ENCODE measurements around the gene URI1.

URI1 gene

GRCh38 chr19:29936409-29936808 lies 5.6 kb upstream of the URI1 start:
- TF ChIP-seq GABPA (IDR thresholded peaks at IDR 0.05; ENCODE audit: low read depth) (no peak), POLR2AphosphoS5 (IDR thresholded peaks at IDR 0.05; ENCODE audit: low read depth) (no peak), SPI1 (IDR thresholded peaks at IDR 0.05; ENCODE audit: borderline replicate concordance, low read depth) (no peak)
- TF ChIP-seq, protein P1, sequence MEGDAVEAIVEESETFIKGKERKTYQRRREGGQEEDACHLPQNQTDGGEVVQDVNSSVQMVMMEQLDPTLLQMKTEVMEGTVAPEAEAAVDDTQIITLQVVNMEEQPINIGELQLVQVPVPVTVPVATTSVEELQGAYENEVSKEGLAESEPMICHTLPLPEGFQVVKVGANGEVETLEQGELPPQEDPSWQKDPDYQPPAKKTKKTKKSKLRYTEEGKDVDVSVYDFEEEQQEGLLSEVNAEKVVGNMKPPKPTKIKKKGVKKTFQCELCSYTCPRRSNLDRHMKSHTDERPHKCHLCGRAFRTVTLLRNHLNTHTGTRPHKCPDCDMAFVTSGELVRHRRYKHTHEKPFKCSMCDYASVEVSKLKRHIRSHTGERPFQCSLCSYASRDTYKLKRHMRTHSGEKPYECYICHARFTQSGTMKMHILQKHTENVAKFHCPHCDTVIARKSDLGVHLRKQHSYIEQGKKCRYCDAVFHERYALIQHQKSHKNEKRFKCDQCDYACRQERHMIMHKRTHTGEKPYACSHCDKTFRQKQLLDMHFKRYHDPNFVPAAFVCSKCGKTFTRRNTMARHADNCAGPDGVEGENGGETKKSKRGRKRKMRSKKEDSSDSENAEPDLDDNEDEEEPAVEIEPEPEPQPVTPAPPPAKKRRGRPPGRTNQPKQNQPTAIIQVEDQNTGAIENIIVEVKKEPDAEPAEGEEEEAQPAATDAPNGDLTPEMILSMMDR (IDR thresholded peaks at IDR 0.05; ENCODE audit: insufficient read depth, low read length), result no peak
- TF ChIP-seq, protein P2, sequence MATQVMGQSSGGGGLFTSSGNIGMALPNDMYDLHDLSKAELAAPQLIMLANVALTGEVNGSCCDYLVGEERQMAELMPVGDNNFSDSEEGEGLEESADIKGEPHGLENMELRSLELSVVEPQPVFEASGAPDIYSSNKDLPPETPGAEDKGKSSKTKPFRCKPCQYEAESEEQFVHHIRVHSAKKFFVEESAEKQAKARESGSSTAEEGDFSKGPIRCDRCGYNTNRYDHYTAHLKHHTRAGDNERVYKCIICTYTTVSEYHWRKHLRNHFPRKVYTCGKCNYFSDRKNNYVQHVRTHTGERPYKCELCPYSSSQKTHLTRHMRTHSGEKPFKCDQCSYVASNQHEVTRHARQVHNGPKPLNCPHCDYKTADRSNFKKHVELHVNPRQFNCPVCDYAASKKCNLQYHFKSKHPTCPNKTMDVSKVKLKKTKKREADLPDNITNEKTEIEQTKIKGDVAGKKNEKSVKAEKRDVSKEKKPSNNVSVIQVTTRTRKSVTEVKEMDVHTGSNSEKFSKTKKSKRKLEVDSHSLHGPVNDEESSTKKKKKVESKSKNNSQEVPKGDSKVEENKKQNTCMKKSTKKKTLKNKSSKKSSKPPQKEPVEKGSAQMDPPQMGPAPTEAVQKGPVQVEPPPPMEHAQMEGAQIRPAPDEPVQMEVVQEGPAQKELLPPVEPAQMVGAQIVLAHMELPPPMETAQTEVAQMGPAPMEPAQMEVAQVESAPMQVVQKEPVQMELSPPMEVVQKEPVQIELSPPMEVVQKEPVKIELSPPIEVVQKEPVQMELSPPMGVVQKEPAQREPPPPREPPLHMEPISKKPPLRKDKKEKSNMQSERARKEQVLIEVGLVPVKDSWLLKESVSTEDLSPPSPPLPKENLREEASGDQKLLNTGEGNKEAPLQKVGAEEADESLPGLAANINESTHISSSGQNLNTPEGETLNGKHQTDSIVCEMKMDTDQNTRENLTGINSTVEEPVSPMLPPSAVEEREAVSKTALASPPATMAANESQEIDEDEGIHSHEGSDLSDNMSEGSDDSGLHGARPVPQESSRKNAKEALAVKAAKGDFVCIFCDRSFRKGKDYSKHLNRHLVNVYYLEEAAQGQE (IDR thresholded peaks at IDR 0.05; ENCODE audit: insufficient replicate concordance, low read depth), result no peak
- no peak overlapping the region for H3K27ac ChIP-seq (replicated peaks)
- no peak overlapping the region for H3K4me3 ChIP-seq (replicated peaks; ENCODE audit: insufficient read depth, low read length)
- no peaks in the 10 kb centered on the region for H3K27me3 ChIP-seq (ENCODE audit: insufficient read depth, poor library complexity, severe bottlenecking)
- no peak for DNase-seq (ENCODE audit: low read depth in 1 of 2, low spot score in 1 of 2)

DNA sequence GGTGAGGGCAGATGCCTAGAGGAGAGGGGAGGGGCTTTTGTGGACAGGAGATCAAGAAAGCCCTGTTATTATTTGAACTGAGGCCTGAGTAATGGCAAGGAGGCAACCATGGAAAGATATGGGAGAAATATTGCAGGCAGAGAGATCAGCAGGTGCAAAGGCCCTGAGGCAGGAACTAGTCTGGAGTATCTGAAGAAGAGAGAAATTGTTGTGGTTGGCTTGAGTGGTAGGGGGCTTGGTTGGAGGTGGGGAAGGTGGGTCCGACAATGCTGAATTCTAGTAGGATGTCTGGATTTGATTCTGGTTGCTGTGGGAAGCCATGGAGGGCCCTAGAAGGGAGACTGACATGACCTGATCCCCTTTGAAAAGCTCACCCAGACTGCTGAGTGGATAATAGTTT lies 2.4 kb upstream of the URI1 start:
- Histone ChIP-seq H3K27me3 (ENCODE audit: insufficient read depth, poor library complexity, severe bottlenecking) (no peaks in the 10 kb centered on the region), H3K4me3 (replicated peaks; ENCODE audit: insufficient read depth, low read length) (no peak overlapping the region), H3K27ac (replicated peaks) (no peak overlapping the region)
- no peak for DNase-seq (ENCODE audit: low read depth in 1 of 2, low spot score in 1 of 2)
- no peak for TF ChIP-seq GABPA (IDR thresholded peaks at IDR 0.05; ENCODE audit: low read depth)
- TF ChIP-seq, protein P1 (IDR thresholded peaks at IDR 0.05; ENCODE audit: insufficient read depth, low read length), result no peak
- TF ChIP-seq SPI1 (IDR thresholded peaks at IDR 0.05; ENCODE audit: borderline replicate concordance, low read depth), result no peak
- TF ChIP-seq, protein P2 (IDR thresholded peaks at IDR 0.05; ENCODE audit: insufficient replicate concordance, low read depth), result no peak
- no peak for TF ChIP-seq POLR2AphosphoS5 (IDR thresholded peaks at IDR 0.05; ENCODE audit: low read depth)

GRCh38 chr19:29940971-29941585 lies 961 bp upstream of the URI1 start:
- Histone ChIP-seq H3K27me3 (ENCODE audit: insufficient read depth, poor library complexity, severe bottlenecking) (no peaks in the 10 kb centered on the region), H3K4me3 (replicated peaks; ENCODE audit: insufficient read depth, low read length) (no peak overlapping the region), H3K27ac (replicated peaks) (no peak overlapping the region)
- DNase-seq (ENCODE audit: low read depth in 1 of 2, low spot score in 1 of 2), result no peak
- no peak for TF ChIP-seq POLR2AphosphoS5 (IDR thresholded peaks at IDR 0.05; ENCODE audit: low read depth)
- TF ChIP-seq, protein P2 (IDR thresholded peaks at IDR 0.05; ENCODE audit: insufficient replicate concordance, low read depth), result no peak
- TF ChIP-seq, protein P1 (IDR thresholded peaks at IDR 0.05; ENCODE audit: insufficient read depth, low read length), result no peak
